Mesendoderm (in vitro differentiated cells): ENCODE data around the gene KRT17.
"Not testable (repeated sequence)": the region's sequence is repeated elsewhere in the genome, so short reads cannot be mapped to it uniquely, and the experiment has no call there.

Source experiments
- DNase-seq: peaks from one replicate; pipeline ENCODE4 v3.0.0; 2013
- H2AK5ac ChIP-seq: 2 replicates; pipeline ENCODE4 v1.6.1; 2013; ENCODE audit warnings: low read length, inconsistent platforms
- H2BK120ac ChIP-seq: 2 replicates; pipeline ENCODE4 v1.6.1; 2013; ENCODE audit warnings: low read depth, mild to moderate bottlenecking, low read length, moderate library complexity, mixed read lengths
- H2BK15ac ChIP-seq: replicated peaks from 2 replicates; pipeline ENCODE4 v1.6.1; 2013; ENCODE audit warnings: low read depth, mild to moderate bottlenecking, moderate library complexity
- H2BK5ac ChIP-seq: 2 replicates; pipeline ENCODE4 v1.6.1; 2013; ENCODE audit warnings: low read length, inconsistent platforms
- H3K18ac ChIP-seq: 2 replicates; pipeline ENCODE4 v1.6.1; 2013; ENCODE audit warnings: mild to moderate bottlenecking, low read length, mixed read lengths
- H3K23ac ChIP-seq: one replicate; pipeline ENCODE4 v1.6.1; 2013; ENCODE audit warnings: low read length
- H3K27ac ChIP-seq: 2 replicates; pipeline ENCODE4 v1.5.1; 2013; ENCODE audit warnings: low read depth, mild to moderate bottlenecking, inconsistent platforms, low read length, moderate library complexity
- H3K27me3 ChIP-seq: 2 replicates; pipeline ENCODE4 v1.6.1; 2013; ENCODE audit warnings: low read length, control low read depth, mild to moderate bottlenecking, inconsistent platforms; ENCODE audit not compliant: insufficient read depth, poor library complexity
- H3K36me3 ChIP-seq: 2 replicates; pipeline ENCODE4 v1.6.1; 2013; ENCODE audit warnings: low read length, inconsistent platforms; ENCODE audit not compliant: control insufficient read depth, insufficient read depth
- H3K4ac ChIP-seq: one replicate; pipeline ENCODE4 v1.6.1; 2013; ENCODE audit warnings: low read depth, mild to moderate bottlenecking, low read length, moderate library complexity
- H3K4me1 ChIP-seq: 2 replicates; pipeline ENCODE4 v1.6.1; 2013; ENCODE audit warnings: low read depth, low read length, inconsistent platforms; ENCODE audit not compliant: control insufficient read depth
- H3K4me2 ChIP-seq: 2 replicates; pipeline ENCODE4 v1.6.1; 2013; ENCODE audit warnings: low read length
- H3K4me3 ChIP-seq: 2 replicates; pipeline ENCODE4 v1.5.1; 2013; ENCODE audit warnings: mild to moderate bottlenecking, low read length
- H3K56ac ChIP-seq: one replicate; pipeline ENCODE4 v1.6.1; 2013; ENCODE audit warnings: low read length
- H3K79me1 ChIP-seq: 2 replicates; pipeline ENCODE4 v1.6.1; 2013; ENCODE audit warnings: low read length, inconsistent platforms
- H3K79me2 ChIP-seq: 2 replicates; pipeline ENCODE4 v1.6.1; 2013; ENCODE audit warnings: mild to moderate bottlenecking, low read length; ENCODE audit not compliant: control insufficient read depth, insufficient read depth
- H3K9ac ChIP-seq: 2 replicates; pipeline ENCODE4 v1.6.1; 2013; ENCODE audit warnings: low read length, inconsistent platforms
- H4K5ac ChIP-seq: one replicate; pipeline ENCODE4 v1.6.1; 2013; ENCODE audit warnings: low read length
- H4K8ac ChIP-seq: one replicate; pipeline ENCODE4 v1.6.1; 2013; ENCODE audit warnings: low read depth, mild to moderate bottlenecking, control low read depth, low read length, moderate library complexity
- WGBS: extraction: QIAGEN DNeasy Blood & Tissue Kit; methylation state at CpG from one replicate; pipeline ENCODE4 v1.1.7; 2013; ENCODE audit warnings: low lambda C conversion rate, missing lambda C conversion rate; ENCODE audit not compliant: insufficient coverage; ENCODE audit errors: extremely low coverage; 5-methylcytosine and 5-hydroxymethylcytosine counted together

KRT17 gene

GRCh38 chr17:41628621-41629255 lies 4.4 kb upstream of the KRT17 start:
- DNase-seq, H4K8ac ChIP-seq, H2AK5ac ChIP-seq, H3K4me1 ChIP-seq, H3K36me3 ChIP-seq, H3K4ac ChIP-seq, H3K23ac ChIP-seq, H3K9ac ChIP-seq, H3K4me3 ChIP-seq, H2BK120ac ChIP-seq, H3K27ac ChIP-seq, H2BK5ac ChIP-seq, H3K56ac ChIP-seq, H4K5ac ChIP-seq, H3K27me3 ChIP-seq, H3K79me1 ChIP-seq, H3K4me2 ChIP-seq, H3K18ac ChIP-seq, H2BK15ac ChIP-seq, H3K79me2 ChIP-seq: not testable (repeated sequence)
- WGBS: no CpG with 5 or more reads among the region's 11 CpGs

- not testable (repeated sequence) for H2BK15ac ChIP-seq, H3K79me1 ChIP-seq, H3K23ac ChIP-seq, H3K4me1 ChIP-seq, H3K9ac ChIP-seq, H2BK5ac ChIP-seq, H3K18ac ChIP-seq, H3K27ac ChIP-seq, DNase-seq, H2AK5ac ChIP-seq, H3K27me3 ChIP-seq, H3K79me2 ChIP-seq, H3K36me3 ChIP-seq, H3K56ac ChIP-seq, H3K4ac ChIP-seq, H4K5ac ChIP-seq, H3K4me2 ChIP-seq, H3K4me3 ChIP-seq, H2BK120ac ChIP-seq, H4K8ac ChIP-seq
- WGBS: no CpG with 5 or more reads among the region's 1 CpG
These were observed 3.6 kb upstream of the KRT17 start for GRCh38 chr17:41628073-41628370.

GRCh38 chr17:41627316-41628072 lies 3.1 kb upstream of the KRT17 start:
- WGBS: no CpG with 5 or more reads among the region's 23 CpGs
- no peaks in the 10 kb centered on the region for H3K79me2 ChIP-seq
- H3K4ac ChIP-seq: no peak overlapping the region
- no peaks in the 10 kb centered on the region for H3K27me3 ChIP-seq
- H3K9ac ChIP-seq: no peak overlapping the region
- no peaks in the 10 kb centered on the region for H3K4me1 ChIP-seq
- H2BK120ac ChIP-seq: no peak overlapping the region
- no peaks in the 10 kb centered on the region for H3K36me3 ChIP-seq
- H3K56ac ChIP-seq: no peak overlapping the region
- H3K4me3 ChIP-seq: no peak overlapping the region
- H3K18ac ChIP-seq: no peak overlapping the region
- no peak overlapping the region for H2BK15ac ChIP-seq
- H3K23ac ChIP-seq: no peak overlapping the region
- H4K5ac ChIP-seq: no peak overlapping the region
- no peak overlapping the region for H3K4me2 ChIP-seq
- no peak overlapping the region for H4K8ac ChIP-seq
- H3K79me1 ChIP-seq: no peaks in the 10 kb centered on the region
- H2BK5ac ChIP-seq: no peak overlapping the region
- no peak for DNase-seq
- no peak overlapping the region for H2AK5ac ChIP-seq
- H3K27ac ChIP-seq: no peak overlapping the region

- H2BK120ac ChIP-seq, DNase-seq, H3K23ac ChIP-seq, H2BK5ac ChIP-seq, H3K4ac ChIP-seq, H2BK15ac ChIP-seq, H3K79me2 ChIP-seq, H3K36me3 ChIP-seq, H3K27me3 ChIP-seq, H3K4me1 ChIP-seq, H3K27ac ChIP-seq, H3K4me3 ChIP-seq, H3K4me2 ChIP-seq, H3K56ac ChIP-seq, H3K79me1 ChIP-seq, H2AK5ac ChIP-seq, H4K8ac ChIP-seq, H3K9ac ChIP-seq, H3K18ac ChIP-seq, H4K5ac ChIP-seq: not testable (repeated sequence)
- WGBS: no CpG with 5 or more reads among the region's 5 CpGs
These were observed 2.5 kb upstream of the KRT17 start for GRCh38 chr17:41626914-41627295.

GRCh38 chr17:41626028-41626913 lies 1.9 kb upstream of the KRT17 start:
- no CpG with 5 or more reads among the region's 17 CpGs for WGBS

More at GRCh38 chr17:41626028-41626913, 1.9 kb upstream of the KRT17 start:
- H3K23ac ChIP-seq, DNase-seq, H3K9ac ChIP-seq, H2BK15ac ChIP-seq, H3K56ac ChIP-seq, H3K4ac ChIP-seq, H3K4me2 ChIP-seq, H3K4me1 ChIP-seq, H3K4me3 ChIP-seq, H2AK5ac ChIP-seq, H3K18ac ChIP-seq, H3K27me3 ChIP-seq, H3K36me3 ChIP-seq, H4K5ac ChIP-seq, H2BK120ac ChIP-seq, H3K79me2 ChIP-seq, H2BK5ac ChIP-seq, H3K79me1 ChIP-seq, H3K27ac ChIP-seq, H4K8ac ChIP-seq: not testable (repeated sequence)
